Transverse colon (tissue), 4 donors: ENCODE results near the gene CDKAL1.

Experiments used
- EP300 ChIP-seq: sonication (generic); formaldehyde crosslinking; IDR thresholded peaks from one replicate; pipeline ENCODE4 v1.6.1; 2017; ENCODE audit warnings: antibody characterized with exemption, low read depth
- POLR2A ChIP-seq: fragments of 450-650 bp; IDR thresholded peaks from one replicate; pipeline ENCODE4 v1.6.1; 2016; ENCODE audit warnings: antibody characterized with exemption, mild to moderate bottlenecking, moderate library complexity
- POLR2AphosphoS5 ChIP-seq, 3 donors: sonication (generic); formaldehyde crosslinking; IDR thresholded peaks; one replicate each; pipeline ENCODE4 v1.6.1; 2016; ENCODE audit warnings: antibody characterized with exemption in 3 of 3
- TF ChIP-seq, protein P1 (sequence below), 5 experiments: fragments of 200-600 bp in 3 of 5; fragments of 450-650 bp in 2 of 5; sonication (generic) in 3 of 5; IDR thresholded peaks; 1 replicate in 2 of 5; 2 replicates in 3 of 5; pipeline ENCODE4 v1.5.1; 2016 to 2017; ENCODE audit warnings: antibody characterized with exemption in 5 of 5, inconsistent platforms in 3 of 5, mild to moderate bottlenecking in 2 of 5, moderate library complexity in 1 of 5

DNA sequence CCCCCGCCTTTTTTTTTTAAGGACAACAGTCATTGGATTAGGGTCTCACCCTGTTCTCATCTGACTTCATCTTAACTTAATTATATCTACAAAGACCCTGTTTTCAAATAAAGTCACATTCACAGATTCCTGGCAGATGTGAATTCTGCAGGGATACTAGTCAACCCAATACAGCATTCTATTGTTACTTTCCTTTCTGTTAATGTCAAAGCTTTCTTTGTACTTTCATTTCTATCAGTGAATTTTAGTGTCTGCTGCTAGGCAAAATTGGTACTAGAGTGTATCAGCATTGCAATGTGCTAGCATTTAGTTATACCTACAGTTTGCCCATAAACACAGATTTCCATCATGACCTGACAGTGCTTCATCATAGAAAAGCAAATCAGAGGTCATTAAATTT is 281.9 kb downstream of the CDKAL1 start:
- TF ChIP-seq EP300: no peak
- TF ChIP-seq, protein P1, sequence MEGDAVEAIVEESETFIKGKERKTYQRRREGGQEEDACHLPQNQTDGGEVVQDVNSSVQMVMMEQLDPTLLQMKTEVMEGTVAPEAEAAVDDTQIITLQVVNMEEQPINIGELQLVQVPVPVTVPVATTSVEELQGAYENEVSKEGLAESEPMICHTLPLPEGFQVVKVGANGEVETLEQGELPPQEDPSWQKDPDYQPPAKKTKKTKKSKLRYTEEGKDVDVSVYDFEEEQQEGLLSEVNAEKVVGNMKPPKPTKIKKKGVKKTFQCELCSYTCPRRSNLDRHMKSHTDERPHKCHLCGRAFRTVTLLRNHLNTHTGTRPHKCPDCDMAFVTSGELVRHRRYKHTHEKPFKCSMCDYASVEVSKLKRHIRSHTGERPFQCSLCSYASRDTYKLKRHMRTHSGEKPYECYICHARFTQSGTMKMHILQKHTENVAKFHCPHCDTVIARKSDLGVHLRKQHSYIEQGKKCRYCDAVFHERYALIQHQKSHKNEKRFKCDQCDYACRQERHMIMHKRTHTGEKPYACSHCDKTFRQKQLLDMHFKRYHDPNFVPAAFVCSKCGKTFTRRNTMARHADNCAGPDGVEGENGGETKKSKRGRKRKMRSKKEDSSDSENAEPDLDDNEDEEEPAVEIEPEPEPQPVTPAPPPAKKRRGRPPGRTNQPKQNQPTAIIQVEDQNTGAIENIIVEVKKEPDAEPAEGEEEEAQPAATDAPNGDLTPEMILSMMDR (IDR thresholded peaks at IDR 0.05): no peak
- no peak for TF ChIP-seq POLR2AphosphoS5 (IDR thresholded peaks at IDR 0.05)
- no peak for TF ChIP-seq POLR2A
